ENCODE measurements around the gene SPRED2.

The SPRED2 gene

DNA sequence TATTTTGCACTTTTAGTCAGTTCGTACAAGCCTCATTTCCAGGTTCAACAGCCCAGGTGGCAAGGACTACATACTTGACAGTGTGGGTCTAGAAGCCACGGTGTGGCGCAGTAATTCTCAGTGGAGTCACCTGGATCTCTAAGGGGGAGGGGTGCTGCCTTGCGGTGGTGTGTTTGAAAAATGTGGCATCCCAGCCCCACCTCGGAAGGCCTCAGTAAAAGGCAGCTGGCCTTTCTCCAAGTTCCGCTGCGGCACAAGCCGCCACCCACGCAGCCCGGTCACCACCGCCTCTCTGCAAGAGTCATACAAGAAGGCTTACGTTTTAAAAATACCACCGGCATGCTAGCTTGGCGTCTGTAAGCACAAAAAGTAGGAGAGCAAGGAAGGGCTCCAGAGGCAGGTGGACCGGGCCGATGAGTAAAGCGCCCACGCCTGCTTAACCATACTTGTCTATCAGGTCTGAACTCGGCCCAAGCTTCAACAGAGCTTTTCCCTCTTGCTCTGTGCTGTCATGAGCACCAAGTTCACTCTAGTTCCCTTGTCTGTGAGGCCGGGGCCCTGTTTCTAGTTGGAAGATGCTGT is 49.5 kb downstream of the SPRED2 start:
- DNase-seq, result peak; percentile 76 to 83

DNA sequence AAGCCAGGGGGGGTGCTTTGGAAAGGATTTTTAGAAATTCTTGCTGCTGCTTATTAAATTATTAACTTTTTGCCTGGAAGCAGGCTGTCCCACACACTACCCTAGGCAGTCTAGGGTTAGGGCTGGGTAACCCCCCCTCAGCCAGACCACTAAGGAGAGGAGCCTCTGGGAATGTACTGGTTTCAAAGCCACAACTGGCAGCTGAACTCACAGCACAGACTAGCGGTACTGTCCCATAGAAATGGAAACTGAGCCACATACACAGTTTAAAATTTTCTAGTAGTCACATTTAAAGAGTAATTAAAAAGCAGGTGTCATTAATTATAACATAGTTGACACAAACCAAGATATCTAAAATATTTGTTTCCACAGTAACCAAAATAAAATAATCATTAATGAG is 50.1 kb downstream of the SPRED2 start:
- DNase-seq, result no peak

DNA sequence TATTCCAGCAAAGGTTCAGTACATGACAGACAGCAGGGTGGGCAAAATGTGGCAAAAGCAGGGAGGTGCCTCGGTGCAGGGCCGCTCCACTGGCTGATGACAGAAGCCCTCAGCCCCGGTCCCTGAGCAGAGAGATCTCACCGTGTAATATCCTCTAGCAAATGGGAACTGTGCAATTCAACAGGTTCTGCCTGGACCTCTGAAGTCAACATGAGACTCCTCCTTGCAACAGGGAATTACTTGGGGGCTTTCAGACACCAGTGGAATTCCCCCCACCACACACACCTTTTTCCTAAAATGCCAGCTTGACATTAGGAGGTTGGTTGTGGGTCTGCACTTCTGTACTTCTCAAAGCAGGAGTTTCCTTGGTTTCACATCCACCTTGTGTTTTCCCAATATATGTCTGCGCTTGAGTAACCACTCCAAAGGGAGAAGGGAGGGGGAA is 50.8 kb downstream of the SPRED2 start:
- no peak for DNase-seq

DNA sequence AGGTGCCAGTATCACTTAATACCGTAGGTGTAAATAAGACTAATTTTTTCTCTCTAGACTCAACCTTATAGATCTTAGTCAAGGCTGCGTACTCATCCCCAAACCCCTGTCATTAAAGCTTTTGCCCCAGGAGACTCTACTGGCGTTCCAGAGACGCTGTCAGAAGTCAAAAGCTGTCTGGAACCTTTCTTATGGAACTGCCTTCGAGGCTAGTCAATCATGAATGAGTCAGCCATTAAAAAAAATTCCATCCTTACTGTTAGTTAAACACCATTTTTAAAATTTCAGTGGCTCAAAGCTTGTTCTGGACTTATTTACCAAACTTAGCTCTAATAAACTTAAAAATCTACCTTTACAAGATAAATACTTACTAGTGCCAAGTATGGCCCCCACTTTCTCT is 52.1 kb downstream of the SPRED2 start:
- no peak for DNase-seq

DNA sequence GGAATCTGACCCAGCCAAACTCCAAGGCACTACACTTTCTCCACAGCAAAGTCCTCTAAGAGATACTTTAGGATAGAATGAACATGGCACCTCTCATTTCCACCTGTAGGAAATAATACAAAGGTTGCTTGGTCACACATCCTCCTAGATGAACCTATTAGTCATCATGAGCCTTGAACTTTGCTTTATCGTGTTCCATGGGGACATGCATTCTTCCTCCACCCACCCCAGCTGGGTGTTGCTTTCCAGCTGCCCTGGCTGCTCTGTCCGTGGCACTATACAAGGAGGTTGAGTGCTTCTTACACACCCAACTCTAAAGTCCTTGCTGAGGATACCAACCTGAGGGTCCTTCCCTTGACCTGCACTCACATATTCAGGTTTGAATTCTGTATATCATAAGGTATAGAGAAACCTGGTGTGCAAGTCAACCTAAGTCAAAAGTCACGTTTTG is 52.7 kb downstream of the SPRED2 start:
- DNase-seq, result no peak

DNA sequence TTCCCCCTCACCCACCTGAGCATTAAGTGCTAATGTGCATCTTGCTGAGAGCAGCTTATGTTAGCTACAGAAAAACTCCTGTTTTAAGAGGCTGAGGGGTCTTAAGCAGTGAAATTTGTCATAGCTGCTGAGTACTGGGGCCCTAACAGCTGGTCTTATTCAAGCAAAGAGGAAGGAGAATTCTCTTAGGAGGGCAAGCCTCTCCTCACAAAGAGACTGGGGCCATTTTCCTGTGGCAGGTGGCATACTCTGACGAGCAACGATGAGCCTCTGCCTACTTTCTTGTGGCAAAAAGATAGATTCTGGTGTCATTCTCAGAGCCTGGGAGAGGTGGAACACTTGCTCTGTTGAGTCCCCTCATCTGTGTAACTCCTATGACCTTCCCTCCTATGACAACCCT is 53.2 kb downstream of the SPRED2 start:
- DNase-seq, result no peak

DNA sequence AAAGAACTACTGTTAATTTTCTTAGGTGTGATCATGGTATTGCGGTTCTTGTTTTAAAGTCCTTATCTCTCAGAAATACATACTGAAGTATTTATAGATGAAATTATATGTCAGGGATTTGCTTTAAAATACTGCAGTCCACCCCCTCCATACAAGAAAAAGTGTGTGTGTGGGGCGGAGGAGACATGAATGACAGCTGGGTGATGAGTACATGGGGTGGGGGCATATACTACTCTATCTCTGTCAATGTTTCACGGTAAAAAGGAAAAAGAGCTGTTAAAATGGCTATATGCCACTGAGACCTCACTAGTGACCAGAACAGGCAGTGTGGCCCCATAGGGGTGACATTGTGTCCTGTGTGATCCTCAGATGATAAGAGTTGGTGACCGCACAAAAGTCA is 54.1 kb downstream of the SPRED2 start:
- DNase-seq, result no peak

DNA sequence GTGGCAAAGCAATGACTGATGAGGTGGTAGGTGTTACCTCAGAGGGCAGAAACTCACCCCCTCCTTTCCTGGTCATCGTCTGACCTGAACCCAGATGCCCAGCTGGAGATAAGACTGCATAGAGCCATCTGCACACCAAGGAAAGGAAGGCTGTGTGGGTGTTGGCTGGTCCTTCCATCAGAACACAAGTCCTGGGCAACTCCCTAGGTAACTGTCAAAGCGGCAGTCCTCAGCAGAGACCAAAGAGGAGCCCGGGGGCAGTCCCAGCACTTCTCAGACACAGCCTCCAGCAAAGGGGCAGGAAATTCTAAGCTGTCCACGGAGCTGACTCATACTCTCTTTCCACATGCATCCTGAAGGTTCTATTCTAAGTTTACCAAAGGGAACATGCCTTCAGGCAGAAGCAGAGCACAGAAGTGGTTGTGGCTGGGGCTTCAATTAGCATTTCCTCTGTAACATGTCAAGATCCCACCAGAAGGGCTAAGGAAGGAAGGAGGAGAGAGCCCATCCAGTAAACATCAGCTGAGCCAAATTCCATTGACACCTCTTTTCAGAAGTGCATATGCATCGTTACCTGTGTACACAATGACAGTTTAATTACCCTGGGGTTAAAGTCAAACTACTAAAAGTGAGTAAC is 54.7 kb downstream of the SPRED2 start:
- no peak for DNase-seq

DNA sequence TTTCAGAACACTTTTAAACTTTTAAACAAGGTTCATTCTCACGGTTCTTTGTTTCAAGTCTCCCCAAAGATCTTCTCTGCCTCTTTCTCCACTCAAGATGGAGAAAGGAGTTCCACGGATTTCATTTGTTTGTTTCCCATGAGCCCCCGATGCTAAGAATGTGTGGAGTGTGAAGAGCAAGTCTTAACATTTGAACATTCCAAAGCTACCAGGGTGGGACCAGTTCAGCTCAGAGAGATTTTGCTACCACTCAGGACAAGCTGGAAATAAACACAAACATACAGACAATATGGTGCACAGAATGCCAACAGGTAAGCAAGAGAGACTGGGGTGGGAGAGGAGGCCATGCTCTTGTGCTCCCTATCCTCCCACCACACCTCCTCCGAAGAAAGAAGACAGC is 56.7 kb downstream of the SPRED2 start:
- no peak for DNase-seq

DNA sequence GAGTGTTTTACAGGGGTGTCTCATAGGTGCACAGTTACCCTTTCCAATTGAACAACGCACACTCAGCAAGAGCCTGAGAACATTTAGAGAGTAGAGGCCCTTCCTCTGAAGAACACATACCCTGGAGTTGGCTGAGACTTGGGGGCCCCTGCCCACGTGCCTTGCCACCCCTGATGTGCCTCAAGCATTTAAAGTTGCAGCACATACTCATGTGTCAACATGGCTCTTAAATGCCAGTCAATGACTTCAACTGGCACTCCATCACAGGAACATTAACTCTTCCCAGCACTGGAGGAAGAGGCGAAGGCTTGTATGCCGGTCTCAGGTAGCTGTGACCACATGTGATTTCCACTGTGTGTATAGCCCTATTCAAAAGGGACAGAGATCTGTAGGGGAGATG is 57.4 kb downstream of the SPRED2 start:
- no peak for DNase-seq

DNA sequence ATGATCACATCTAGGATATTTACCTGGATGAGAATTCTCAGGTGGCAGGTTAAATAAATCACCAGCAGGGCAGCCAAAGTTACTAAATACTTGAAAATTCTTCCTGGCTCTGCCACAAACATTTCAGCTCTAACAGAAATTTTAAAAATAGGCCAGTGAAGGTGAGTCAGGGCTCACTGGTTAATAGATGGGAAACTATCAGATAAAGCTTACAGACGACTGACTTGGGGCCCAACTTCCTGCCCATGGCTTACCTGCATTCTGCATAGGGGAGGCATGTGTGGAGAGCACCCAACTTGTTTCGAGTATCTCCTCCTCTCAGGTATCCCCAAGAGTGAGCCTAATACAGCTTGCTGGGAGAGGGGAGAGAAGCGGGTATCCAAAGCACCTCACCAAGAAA is 57.8 kb downstream of the SPRED2 start:
- no peak for DNase-seq

DNA sequence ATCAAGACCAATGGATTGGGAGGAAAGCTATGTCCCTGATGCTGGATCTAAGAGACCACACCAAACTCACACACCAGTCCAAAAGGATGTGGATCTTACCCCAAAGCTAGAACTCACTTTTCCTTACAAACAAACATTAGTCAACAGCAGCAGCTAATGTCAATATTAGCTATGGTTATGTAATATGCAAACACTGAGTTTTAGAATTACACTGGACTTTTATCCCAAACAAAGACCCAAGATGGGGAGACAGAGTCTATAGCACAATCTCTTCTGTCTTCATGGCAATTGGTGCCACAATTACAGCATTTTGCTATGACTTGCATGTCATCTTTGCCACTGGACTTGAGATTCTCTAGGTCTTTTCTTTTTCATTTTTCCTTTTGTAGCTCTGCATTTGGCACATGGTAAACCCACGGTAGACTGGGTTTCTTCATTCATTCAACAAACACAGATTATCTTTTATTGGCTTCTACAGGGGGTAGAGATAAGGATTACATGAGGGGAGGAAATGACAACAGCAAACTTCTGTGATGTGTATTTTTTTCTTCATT is 59.0 kb downstream of the SPRED2 start:
- DNase-seq, result no peak

DNA sequence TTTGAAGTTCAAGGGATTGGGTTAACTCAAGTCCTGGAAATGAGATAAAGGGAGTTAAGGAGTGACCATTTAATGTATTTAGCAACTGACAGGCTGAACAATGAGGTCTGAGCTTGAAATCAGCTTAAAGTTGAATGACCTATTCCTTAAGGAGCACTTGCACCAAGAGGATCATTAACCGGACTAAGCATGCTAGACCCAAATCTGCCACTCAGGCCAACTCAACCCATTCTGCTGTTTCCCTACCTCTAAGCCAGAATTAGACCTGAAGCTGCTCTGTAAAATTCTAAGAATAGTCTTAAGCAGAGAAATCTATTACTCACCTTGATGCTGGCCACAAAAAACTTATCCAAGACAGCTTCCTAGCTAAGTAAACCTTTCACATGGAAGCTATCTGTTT is 59.8 kb downstream of the SPRED2 start:
- DNase-seq, result no peak

DNA sequence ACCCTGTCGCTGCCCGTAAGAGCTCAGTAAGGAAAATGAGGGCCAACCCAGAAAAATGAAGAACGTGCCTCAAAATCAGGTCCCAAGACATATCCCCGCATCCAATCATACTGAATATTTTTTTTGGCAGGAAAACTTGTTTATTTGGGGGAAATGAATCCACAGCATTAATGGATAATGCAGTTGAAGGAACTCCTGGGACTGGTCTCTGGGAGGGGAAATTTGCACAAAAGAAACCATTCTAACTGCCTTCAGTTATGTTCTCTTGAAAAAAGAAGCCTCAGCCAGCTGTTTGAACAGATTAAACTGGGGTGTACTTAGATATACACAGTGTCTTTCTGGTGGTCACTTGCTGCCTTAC is 61.3 kb downstream of the SPRED2 start:
- DNase-seq, result no peak

DNA sequence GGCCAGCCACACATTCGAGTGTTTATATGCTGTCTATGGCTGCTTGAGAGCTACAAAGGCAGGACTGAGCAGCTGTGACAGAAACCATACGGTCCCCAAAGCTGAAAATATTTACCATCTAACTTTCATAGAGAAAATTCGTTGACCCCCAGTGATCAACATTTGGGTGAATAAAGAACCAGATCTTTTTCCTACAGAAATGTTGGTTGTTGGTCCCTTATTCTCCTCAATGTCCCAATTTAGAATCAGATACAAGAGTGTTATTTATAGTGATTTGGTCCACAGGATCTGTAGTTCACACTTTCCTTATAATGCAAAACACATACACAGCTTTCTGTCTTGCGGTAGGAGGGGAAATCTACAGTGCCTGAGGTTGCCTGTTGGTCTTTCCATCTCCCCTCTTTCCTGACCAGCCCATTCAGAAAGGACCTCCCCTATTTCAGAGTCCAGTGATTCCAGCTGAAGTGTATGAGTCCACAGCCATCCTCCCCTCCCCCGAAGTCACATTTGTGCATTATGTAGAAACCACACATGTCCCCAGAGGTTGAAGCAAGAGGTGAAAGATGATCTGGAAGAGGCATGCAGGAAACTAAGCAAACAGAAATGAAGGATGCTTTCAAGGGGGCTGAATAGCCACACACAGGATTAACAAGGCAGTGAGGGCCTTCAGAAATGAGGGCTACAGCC is 61.9 kb downstream of the SPRED2 start:
- DNase-seq, result no peak

DNA sequence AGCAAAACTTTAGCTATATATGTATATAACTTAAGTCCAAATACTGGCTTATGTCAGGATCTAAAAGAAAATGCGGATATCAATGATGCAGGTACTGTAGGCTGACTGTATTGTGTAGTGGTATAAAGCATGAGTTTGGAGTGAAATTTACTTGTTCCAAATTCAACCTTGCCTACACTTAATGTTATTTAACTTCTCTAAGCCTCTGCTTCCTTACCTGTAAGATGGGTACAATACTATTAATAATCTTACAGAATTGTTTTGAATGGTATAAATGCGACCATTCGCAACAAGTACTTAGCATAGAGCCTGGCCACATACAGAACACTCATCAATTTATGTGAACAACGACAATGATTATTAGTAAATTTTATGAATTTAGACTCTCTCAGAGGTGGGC is 62.4 kb downstream of the SPRED2 start:
- DNase-seq, result no peak

DNA sequence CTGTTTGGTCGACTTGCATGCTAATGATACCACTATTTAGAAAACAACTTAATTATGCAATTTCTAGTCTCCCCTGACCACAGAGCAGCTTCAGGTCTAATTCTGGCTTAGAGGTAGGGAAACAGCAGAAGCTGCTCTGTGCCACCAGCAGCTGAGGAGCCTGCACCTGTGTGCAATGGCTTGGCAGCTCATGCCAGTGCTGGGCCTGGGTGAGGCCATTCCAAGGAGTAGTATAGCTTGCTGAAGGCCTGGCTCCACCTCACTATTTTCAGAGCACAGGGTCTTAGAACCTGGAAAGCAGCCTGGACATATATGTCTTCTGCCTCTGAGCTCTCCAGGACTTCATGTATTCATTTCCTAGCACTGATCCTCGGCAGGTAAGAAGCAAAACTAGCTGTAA is 62.8 kb downstream of the SPRED2 start:
- no peak for DNase-seq

DNA sequence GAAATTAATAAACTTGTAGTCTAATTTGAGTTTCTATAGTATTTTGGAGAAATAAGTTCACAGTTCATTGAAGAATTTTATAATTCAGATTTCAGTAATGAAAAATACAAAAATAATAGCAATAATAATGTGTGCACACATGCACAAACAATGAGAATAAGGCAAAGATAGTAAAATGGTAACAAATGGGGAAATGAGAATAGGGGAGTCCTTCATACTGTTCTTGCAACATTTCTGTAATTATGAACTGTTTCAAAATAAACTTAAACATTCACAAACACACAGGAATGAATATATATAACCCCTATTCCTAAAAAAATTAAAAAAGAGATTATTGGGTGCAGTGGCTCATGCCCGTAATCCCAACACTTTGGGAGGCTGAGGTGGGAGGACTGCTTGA is 63.9 kb downstream of the SPRED2 start:
- DNase-seq, result no peak

DNA sequence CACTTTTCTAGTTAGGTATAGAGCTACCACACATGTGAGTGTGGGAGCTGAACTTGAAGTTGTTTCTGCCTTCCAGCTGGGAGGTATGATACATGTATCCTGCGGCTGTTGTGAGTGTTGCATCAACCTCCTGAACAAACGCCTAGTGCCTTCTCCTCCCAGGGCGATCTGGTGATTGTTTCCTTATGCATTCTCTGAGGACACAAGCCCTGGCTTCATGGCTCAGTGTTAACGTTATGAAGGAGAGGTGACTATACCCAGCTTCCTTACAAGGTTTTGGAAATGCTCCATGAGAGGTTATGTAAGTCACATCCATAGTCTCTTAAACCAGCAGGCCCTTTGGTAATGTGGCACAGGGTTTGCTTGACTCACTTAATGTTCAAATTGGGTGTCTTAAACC is 64.9 kb downstream of the SPRED2 start:
- no peak for DNase-seq

DNA sequence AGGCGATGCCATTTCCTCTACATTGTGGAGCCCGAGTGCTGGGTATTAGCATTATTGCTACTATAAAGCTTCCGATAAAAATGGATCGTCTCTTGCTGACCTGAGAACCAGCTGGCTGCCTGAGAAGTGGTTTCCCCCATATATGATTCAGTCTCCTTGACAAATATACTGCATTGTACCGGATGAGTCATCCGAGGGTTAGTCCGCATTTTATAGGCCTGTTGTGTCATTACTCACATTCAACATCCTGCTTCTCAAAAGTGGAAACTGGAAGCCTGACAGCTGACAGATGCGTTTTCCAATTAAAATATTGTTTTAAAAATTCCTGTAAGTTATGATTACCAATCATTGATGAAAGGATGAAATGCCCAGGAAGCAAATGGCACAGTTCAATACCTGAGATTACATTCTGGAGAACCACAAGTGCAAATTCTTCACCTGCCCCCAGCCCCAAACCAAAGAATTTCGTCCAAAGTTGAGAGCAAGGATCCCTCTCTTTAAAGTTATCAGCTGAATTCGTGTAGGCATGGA is 65.7 kb downstream of the SPRED2 start:
- peak in 1 of 2 experiments; percentile 23 for DNase-seq

DNA sequence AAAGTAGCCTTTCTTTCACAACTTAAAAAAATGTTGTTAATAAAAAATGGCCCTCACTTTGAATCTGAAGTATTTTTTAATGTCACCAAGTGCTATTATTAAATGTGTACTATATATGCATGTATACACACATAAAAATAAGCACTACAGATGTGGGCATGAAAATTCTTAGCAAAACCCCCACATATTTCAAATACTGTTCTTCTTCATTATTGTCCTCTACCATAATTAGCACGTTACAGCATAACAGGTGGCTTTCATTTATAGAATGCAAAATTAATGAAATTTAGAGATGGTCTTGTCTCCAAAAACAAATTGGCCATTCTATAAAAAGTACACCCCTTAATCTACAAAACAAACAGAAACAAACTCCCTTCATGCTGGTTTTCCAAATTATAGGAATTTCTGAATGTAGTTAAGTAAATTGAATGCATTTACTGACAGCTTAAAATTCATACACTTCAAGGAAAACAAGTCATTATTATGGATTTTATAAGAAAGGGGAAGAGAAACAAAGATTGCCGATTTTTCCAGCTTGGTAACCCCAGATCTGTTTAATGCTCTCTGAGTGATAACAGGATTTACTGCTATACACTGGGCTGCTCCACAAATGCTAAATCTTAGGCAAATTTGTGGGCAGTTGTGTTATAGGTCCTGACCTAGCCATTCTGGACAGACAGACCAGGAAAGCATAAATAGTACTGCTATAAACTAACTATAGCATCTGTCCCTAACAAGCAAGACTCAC is 67.2 kb downstream of the SPRED2 start:
- no peak for DNase-seq

DNA sequence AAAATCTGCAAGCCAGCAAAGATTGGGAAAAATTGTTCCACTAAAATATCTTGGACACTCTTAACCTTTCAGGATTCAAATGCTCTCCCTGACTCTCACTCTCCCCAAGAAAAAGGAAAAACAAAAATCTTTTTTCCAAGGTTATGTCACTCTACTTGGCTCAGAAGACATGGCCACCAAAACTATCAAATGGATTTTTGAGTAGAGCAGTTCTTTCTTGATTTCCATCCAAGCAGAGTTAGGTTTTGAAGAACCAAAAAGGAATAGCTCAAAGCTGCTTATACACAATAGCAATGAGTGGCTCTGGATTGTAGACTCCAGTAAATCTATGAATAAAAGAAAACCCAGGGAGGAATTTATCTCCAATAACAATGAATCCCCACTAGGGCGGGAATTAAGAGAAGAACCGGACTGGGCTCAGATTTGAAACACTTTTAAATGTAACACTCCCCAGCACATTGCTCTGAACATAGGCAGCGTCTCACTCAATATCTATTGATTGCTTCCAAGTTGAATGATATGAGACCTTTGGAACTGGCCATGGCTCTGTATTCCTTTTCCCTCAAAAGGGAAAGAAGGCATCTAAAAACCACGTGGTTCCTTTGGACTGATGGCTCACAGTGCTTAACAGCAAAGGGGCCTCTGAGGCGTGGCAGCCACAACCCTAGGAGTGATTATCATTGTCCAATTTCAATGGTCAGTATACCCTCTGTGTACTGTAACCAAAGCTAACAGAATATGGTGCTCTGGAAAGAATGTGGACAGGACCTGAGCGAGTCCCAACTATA is 68.3 kb downstream of the SPRED2 start:
- no peak for DNase-seq
